Testis (tissue), 3 donors: Measurements from ENCODE around the gene RXFP3. TPM values are rescaled to one million over a fixed set of nuclear protein-coding genes. Genes with fewer than 3 reads are reported as not detected.

Experiments
- DNase-seq: peaks from one replicate; pipeline ENCODE4 v3.0.0-alpha.2; 2019
- H3K27ac ChIP-seq, 2 donors: fragments of 200-600 bp; sonication (generic); one replicate each; pipeline ENCODE4 v1.5.1; 2019
- H3K27me3 ChIP-seq: fragments of 200-600 bp; sonication (generic); one replicate; pipeline ENCODE4 v1.5.1; 2019
- H3K36me3 ChIP-seq: fragments of 200-600 bp; sonication (generic); one replicate; pipeline ENCODE4 v1.5.1; 2017; ENCODE audit warnings: low read depth; ENCODE audit errors: missing control alignments
- H3K4me1 ChIP-seq: fragments of 200-600 bp; sonication (generic); one replicate; pipeline ENCODE4 v1.5.1; 2019
- H3K4me3 ChIP-seq, 2 donors: fragments of 200-600 bp; sonication (generic); one replicate each; pipeline ENCODE4 v1.5.1; 2017 to 2019
- H3K9me3 ChIP-seq: fragments of 200-600 bp; sonication (generic); one replicate; pipeline ENCODE4 v1.5.1; 2017
- POLR2A ChIP-seq: fragments of 450-650 bp; IDR thresholded peaks from one replicate; pipeline ENCODE4 v1.6.1; 2017; ENCODE audit warnings: antibody characterized with exemption, mild to moderate bottlenecking, moderate library complexity
- WGBS, 2 donors: methylation state at CpG; one replicate each; pipeline ENCODE4 v1.1.5; 2018; 5-methylcytosine and 5-hydroxymethylcytosine counted together
- intact Hi-C: fragments of 100-400 bp; cut with DNase I; formaldehyde crosslinking; loops from one replicate; pipeline ENCODE4 v1.15.1; 2023; ENCODE audit warnings: low total_unique reads
- polyA plus RNA-seq: library from polyadenylated mRNA; stranded (reverse); fragments of 350-450 nt; fragmentation: Illumina TruSeq; extraction: RNeasy Lipid Tissue Mini Kit (QIAGEN cat#74804); gene quantifications from one replicate; pipeline ENCODE4 v1.2.3, GENCODE V29; 2014; ENCODE audit warnings: low read depth, low replicate concordance; ENCODE audit not compliant: insufficient read depth
- total RNA-seq, 2 donors: library from RNA; depleted of rRNA; stranded (reverse); fragments of >200 nt; gene quantifications; one replicate each; pipeline ENCODE4 v1.2.3, GENCODE V29; 2016
- TF ChIP-seq, protein P1 (sequence below), 3 experiments: fragments of 450-650 bp in 2 of 3; fragments of 200-600 bp in 1 of 3; sonication (generic) in 1 of 3; IDR thresholded peaks; one replicate each; pipeline ENCODE4 v1.5.1; 2016 to 2019; ENCODE audit warnings: antibody characterized with exemption in 3 of 3, mild to moderate bottlenecking in 2 of 3, moderate library complexity in 1 of 3

Gene RXFP3
- total and polyA plus RNA-seq, 3 donors from 2014 or later = not detected

DNA sequence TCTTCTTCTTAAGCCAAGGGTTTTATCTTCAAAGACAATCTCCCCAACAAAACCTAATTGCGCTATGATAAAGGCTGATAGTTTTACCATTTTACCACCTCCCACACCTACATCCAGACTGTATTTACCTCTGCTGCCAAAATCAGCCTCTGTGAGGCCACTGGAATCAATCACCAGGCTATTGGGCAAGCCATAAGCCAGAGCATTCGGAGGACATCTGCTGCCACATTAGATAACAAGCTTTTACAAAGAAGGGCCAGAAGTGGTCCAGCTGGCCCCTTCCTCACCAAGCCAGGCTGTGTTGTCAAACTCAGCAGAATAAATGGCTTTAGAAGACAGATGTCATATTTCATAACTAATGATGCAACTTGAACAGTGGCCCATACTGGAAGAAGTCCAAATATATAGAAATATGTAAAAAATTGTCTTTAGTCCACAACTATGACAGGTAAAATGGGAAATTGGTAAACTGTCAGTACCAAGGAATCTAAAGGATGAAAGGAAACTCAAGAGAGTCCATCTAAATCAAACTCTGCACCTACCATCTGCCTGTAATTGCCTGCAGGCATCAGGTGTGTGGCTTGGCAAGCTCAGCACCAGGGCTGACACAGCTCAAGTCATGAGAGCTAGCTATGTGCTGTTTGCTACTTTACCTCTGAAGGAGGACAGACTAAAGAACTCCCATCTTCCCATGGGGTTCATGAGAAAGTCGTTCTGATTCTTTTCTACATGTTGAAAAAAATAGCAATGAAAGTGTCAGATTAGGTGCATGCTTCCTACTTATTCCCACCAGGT lies 32.2 kb downstream of the RXFP3 start:
- DNase-seq = no peak

DNA sequence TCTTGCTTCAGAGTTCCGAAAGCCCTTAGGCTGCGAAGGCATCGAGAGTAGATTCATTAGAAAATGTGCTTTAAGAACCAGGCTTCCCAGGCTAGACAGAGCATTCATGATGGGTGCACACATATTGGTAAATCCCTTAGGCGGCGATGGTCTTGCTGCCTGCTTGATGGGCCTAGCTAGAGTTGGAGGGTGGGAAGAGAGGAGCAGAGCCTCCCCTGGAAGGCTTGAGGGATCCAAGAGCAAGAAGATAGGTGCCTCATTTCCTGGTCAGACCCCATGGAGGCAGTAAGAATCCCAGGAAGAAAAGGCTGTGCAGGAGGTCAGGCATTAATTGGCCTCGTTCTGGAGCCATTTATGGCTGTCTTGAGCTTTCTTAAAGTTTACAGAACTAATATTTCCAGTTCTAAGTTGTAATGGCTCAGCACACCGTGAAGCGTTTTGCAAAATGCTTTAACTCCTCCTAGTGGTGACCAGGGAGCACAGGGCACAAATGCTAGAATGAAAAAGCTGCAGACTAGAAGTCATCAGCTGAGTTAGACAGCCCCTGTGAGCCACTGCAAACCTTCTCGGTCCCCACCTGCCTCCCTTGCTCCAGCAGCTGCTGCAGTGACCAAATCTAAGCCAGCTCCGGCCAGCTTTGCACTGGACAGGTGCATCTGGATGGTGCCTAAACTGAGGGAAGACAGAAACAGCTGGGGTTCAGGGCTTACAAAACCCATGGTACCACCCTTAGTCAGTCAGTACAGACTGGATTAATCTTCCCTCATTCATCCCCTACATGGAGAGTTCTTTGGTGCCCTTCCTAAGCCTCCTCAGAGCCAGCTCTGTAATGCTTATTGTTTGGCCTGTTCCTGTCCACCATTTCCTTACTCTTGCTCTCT lies 33.6 kb downstream of the RXFP3 start:
- peak; percentile 34 for DNase-seq
- WGBS, 2 donors = 66 to 71% methylated on average over 10 of the region's 10 CpGs
- intact Hi-C loops = no loop called here

More for the DNA sequence above, 32.2 kb downstream of the RXFP3 start:
- H3K9me3 ChIP-seq = no peaks in the 10 kb centered on the region
- H3K36me3 ChIP-seq = no peaks in the 10 kb centered on the region
- TF ChIP-seq, protein P1, sequence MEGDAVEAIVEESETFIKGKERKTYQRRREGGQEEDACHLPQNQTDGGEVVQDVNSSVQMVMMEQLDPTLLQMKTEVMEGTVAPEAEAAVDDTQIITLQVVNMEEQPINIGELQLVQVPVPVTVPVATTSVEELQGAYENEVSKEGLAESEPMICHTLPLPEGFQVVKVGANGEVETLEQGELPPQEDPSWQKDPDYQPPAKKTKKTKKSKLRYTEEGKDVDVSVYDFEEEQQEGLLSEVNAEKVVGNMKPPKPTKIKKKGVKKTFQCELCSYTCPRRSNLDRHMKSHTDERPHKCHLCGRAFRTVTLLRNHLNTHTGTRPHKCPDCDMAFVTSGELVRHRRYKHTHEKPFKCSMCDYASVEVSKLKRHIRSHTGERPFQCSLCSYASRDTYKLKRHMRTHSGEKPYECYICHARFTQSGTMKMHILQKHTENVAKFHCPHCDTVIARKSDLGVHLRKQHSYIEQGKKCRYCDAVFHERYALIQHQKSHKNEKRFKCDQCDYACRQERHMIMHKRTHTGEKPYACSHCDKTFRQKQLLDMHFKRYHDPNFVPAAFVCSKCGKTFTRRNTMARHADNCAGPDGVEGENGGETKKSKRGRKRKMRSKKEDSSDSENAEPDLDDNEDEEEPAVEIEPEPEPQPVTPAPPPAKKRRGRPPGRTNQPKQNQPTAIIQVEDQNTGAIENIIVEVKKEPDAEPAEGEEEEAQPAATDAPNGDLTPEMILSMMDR (IDR thresholded peaks at IDR 0.05) = no peak
- no peak for TF ChIP-seq POLR2A
- no peaks in the 10 kb centered on the region for H3K27me3 ChIP-seq
- 67 to 73% methylated on average over 3 of the region's 3 CpGs for WGBS, 2 donors
- no peak overlapping the region for H3K27ac ChIP-seq
- intact Hi-C loops = no loop called here
- H3K4me3 ChIP-seq = no peak overlapping the region
- peaks cover 4% of the 10 kb centered on the region for H3K4me1 ChIP-seq

DNA sequence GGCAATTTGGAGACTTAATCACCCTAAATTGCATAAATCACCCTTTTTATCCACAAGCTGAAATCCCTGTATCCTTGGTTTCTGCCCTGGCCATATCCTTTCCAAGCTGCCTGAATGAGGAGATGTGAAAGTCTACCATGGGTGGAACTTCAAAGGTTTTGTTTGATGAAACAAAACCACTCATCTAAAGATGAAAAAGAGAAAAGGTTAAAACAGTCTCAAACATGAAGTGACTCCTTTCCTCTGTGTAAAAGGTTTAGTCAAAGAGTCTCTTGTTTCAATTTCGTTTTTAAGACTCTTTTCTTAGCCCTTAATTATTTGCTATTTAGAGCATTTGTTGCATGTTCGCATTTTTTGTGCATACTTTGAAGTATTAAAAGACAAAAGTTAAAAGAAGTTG lies 37.1 kb downstream of the RXFP3 start:
- intact Hi-C loops = no loop called here
- no peaks in the 10 kb centered on the region for H3K36me3 ChIP-seq
- WGBS, 2 donors = 81 to 85% methylated on average over 2 of the region's 2 CpGs
- H3K27me3 ChIP-seq = no peaks in the 10 kb centered on the region
- TF ChIP-seq, protein P1 (IDR thresholded peaks at IDR 0.05) = no peak
- no peak for TF ChIP-seq POLR2A
- no peaks in the 10 kb centered on the region for H3K9me3 ChIP-seq
- H3K4me1 ChIP-seq = peaks cover 4% of the 10 kb centered on the region
- no peak for DNase-seq
- H3K4me3 ChIP-seq = no peak overlapping the region
- H3K27ac ChIP-seq = no peak overlapping the region

More for the DNA sequence above, 33.6 kb downstream of the RXFP3 start:
- TF ChIP-seq, protein P1 (IDR thresholded peaks at IDR 0.05) = peak; percentile 49 to 66 (median 61)
- TF ChIP-seq POLR2A = no peak
- no peaks in the 10 kb centered on the region for H3K27me3 ChIP-seq
- H3K9me3 ChIP-seq = no peaks in the 10 kb centered on the region
- no peak overlapping the region for H3K27ac ChIP-seq
- H3K36me3 ChIP-seq = no peaks in the 10 kb centered on the region
- no peak overlapping the region for H3K4me3 ChIP-seq
- H3K4me1 ChIP-seq = peaks cover 4% of the 10 kb centered on the region

DNA sequence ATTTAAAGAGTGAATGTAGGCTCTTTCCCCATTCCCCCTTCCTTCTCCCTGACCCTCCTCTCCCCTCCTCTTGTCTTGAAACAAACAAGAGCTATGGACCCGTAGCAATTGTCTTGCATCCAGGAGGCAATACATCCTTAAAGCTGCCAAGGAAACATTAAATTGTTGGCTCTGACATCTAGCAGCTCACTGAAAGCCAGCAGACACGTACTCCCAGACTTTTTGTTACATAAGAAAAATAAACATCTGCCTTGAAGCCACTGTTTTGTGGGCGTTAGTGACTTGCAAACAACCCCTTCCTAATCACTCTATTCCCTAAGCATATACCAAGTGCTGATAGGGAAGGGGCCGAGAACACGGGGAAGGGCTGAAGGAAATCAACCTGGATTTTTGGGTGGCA lies 39.7 kb downstream of the RXFP3 start:
- Histone ChIP-seq H3K9me3 (no peaks in the 10 kb centered on the region), H3K36me3 (no peaks in the 10 kb centered on the region), H3K4me3 (no peak overlapping the region), H3K4me1 (no peaks in the 10 kb centered on the region), H3K27me3 (no peaks in the 10 kb centered on the region), H3K27ac (peak overlapping the region in 1 of 2 donors; percentile 3)
- 30 to 36% methylated on average over 5 of the region's 5 CpGs for WGBS, 2 donors
- intact Hi-C loops = no loop called here
- TF ChIP-seq POLR2A = no peak
- TF ChIP-seq, protein P1 (IDR thresholded peaks at IDR 0.05) = no peak
- no peak for DNase-seq
